HG02943 (cell line): ENCODE data around the gene MLLT3.

ENCODE experiments used
- ATAC-seq: cut with Tn5 transposase; IDR thresholded peaks from one replicate; pipeline ENCODE4 v1.9.1; 2021; ENCODE audit warnings: mild to moderate bottlenecking, low read depth, moderate library complexity; ENCODE audit not compliant: unreplicated experiment

Gene MLLT3

DNA sequence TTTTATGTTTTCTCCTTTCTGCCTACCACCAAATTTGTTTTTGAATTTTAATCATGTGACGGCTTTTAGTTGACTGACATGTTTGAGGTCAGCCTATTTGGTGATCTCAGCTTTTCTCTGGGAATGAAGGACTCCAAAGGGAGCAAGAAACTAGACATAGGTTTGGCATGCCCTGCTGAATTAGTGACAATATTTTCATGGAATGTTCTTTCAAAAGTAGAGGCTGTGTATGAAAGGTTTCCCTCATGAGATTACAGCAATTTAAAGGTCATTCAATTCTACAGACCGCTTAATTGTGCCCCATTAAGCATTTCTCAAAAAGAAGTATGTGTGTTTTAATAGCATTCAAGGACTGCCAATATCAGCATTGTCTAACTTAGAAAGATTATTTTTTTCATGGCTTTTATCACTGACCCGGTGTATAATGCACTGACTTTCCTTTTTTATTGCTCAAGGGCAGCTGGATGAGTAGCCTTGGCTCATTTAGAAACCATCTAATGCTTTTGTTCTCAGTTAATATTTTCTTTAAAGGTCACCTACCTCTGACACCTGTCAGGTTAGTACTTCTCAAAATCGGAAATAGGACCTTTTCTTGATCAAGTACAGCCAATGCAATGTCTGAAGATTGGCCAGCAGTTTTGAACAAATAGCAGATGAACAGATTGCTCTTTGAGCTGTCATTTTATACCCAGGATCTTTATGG is 8.1 kb upstream of the MLLT3 start:
- no peak for ATAC-seq

DNA sequence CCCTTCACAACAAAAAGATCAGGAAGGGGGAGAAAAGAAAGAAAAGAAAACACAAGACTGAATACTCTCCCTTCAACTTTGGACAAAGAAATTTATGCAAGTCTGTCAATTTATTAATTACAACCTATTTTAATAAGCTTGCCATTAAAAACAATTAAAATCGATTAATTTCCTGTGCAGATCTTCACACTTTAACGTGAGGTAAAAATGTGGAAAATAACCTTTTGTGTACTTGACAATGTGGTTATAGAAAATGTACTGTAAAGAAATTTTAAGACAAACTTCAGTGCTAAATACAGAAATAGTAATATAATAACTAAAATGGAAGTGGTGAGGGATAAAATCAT is 2.7 kb upstream of the MLLT3 start:
- ATAC-seq = no peak

DNA sequence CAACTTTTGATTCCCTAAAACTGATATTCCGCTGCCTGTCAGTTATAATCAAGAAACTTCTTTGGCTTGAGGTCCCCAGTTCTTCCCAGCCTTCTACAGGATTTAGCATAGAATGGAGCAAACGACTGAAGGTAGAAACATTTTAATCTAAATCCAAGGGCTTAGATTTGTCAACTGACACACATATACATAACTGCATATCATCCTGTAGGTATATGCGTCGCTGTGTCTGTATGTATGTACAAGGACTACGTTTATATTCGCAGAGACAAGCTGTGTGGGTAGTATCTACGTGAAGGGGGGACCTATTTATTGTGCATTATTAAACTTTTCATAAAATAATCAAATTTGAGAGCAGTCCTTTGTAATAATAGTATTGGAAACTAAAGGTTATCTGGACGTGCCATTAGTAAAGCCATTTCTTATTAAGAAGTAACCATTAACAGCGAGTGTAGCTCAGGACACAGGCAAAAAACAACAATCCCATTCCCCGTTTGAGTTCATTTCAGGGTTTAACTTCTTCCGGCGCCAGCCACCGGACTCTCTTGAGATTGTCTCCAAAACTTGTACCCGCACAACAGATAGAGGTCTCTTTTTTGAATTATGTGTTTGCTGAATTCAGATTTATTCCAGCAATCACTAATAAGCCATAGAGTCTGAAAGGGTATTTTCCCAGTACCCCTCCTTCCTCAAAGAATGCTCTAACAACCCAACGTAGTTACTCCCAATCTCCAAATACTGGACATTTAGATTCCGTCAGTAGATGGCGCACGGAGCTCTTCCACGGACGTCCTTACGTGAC is 2.1 kb upstream of the MLLT3 start:
- ATAC-seq = no peak

DNA sequence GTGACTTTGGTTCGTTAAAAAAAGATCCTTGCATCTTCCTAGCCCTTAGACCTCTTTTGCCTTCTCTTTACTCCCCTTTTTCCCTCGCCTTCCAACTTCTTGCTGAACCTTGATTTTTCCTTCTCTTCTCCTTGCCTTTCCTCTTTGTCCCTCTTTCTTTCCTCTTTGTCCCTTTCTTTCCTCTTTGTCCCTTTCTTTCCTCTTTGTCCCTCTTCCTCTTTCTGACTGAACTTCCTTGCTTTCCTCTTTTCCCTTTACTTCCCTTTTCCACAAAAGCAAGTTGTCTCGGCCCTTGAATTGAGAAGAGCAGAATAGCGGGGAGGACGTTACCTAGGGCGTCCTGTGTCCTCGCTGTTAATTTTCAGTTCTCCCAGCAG is 1.4 kb upstream of the MLLT3 start:
- no peak for ATAC-seq

DNA sequence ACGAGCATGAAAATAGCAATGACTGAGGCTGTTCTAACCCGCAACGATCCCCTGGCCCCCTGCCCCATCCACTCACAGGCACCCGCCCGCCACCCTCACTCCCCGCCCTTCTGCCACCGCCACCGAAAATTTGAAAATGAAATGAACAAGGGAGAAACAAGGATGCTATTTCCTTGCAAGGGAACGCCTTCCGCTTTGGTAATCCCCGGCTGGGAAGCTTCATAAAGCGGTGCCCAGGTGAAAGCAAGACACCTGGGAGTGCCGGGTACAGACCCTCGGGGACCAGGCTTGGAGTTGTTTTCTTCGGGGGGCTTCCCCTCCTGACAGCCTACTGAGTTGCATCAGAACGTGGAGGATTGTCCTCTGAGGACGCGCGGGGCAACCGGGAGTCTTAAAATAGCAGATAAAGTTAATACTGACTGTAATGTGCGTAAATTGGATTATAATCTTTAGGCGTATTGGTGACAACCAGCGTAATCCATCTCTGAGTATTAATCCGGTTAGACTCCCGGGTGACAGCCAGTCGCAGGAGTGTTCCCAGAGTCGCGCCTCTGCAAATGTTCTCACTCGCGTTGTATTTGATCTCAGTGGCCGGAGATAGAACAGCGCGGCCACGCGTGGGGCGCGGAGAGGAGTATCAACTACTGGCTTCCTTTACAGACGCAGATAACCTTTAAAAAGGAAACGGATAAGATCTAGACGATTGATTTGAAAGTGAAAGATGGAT is 885 bp upstream of the MLLT3 start:
- peak; percentile 14 for ATAC-seq

DNA sequence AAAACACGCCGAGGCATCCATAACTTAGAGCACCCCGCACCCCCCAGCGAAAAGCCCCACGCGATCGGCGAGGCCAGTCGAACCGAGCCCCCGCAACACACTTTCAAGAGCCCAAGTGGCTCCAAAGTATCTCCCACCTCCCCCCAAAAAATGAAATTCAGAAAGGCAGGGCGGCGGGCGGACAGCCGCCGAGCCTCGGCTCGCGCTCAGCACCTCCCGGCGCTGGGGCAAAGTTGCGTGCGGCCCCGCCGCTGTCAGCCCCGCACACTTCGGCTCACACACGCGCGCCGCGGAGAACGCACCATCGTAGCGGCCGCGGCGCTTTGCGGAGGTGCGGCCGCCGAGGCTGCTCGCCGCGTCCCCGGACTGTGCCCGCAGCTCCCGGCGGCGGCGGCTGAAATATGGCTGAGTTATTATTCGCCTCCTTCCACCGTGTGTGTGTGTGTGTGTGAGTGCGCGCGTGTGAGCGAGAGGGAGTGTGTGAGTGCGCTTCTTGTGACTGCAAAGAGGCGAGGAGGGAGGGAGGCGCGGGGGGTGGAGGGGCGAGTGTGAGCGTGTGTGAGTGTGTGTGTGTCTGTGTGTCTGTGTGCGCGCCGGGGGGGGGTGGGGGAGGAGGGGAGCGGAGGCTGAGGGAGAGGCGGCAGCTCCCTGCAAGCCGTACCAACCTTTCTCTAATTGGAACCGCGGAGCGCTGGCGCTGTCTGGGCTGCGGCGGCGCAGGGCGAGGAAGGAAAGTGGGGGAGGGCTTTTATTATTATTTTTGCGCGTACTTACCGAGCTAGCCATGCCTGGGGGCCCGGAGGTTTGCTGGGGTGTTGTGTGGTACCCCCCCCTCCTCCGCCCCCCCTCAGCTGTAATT is 599 bp downstream of the MLLT3 start:
- peak; percentile 14 for ATAC-seq

DNA sequence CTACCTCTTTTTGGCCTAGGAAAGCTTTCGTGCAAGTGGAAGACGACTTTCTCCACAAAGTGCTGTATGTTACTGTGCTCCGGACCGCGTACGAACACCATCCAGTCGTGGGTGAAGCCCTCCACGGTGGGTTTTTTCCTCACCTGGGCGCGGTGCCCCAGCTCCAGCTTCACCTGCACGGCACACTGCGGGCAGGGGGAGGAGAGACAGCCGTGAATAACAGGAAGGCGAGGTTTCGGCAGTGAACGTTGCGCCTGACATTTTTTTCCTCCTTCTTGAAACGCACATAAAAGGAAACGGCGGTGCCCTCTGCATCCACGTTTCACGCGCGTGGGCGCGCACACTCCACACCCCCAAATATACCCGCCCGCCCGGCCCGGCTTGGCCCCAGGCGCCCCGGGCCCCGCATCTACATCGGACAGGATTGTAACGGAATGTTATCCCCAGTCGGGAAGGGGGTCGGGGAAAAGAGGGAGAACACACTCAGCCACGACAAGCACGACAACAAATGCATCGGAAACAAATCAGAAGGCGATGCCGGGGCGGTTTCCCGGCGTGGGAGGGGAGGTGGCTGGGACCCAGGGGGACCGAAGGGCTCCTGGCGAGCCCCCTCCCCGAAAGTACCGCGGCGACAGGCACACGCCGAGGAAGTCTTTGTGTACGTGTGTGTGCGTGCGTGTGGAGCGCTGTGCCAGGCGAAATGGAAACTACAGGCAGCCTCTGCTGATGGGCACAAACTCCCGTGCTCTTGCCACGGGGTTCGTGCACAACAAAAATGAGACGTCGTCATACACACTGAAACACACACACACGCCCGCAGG is 1.4 kb downstream of the MLLT3 start:
- ATAC-seq = no peak

DNA sequence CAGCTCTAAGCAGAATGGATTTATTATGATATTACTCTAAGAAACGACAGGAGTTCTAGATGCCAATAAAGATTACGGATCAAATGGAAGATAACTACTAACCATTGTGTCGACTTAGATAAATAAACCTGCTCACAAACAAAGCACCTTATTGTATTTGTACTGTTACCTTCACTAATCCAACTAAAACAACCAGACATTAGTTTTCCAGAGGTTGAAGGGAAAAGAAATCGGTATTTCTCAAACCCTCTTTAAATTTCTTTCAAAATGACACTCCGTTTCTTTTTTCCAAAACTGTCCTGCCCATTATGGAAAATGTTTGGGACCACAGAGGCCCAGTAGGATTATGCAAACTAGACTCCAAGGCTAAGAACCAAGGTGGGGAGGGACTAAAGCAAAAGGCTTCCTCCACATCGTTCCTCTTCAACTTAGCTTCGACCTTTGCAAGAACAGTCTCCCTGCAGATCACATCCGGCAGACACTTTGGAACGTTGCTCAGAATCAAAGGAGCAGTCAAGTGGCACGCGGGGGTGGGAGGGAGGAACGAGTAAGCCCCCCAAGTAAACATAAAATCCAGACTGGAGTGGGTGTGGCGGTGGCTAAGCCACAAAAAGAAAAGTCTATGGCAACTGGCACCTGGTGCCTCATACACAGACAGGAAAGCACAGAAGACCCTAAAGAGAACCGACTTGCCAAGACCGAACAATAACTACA is 2.7 kb downstream of the MLLT3 start:
- ATAC-seq = no peak

DNA sequence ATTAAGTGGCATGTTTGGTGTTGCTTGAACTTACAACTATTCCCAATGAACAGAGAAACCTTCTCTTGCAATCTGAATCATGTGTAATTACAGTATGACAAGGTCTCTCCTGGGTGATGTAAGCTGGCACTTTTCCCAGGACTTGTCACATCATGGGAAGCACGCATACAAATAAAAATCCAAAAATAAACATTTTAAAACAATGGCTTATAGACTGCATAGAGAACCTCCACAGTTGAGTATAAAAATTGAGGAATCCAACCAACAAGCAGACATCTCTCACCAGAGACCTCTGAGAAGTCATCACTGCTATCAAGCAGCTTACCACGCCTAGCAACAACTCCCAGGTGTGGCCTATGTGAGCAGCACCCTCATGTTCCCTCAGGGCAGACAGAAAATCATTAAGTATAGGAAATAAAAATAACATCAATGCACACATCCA is 3.9 kb downstream of the MLLT3 start:
- no peak for ATAC-seq

DNA sequence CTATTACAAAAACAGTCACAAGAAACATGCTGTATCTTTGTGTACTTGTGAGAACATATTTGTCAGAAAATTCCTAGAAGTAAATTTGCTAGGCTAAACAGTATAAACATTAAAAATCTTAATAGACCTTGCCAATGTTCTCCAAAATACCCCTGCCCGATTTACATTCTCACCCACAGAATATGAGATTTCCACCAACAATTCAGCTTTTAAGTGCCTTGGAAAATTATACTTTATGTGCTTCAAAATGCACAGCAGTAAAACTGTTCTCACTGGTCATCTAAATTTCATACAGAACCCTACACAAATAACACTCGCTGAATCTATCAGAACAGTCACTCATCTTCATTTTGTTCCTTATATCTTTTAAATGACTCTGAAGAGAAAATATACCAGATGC is 5.5 kb downstream of the MLLT3 start:
- ATAC-seq = no peak

DNA sequence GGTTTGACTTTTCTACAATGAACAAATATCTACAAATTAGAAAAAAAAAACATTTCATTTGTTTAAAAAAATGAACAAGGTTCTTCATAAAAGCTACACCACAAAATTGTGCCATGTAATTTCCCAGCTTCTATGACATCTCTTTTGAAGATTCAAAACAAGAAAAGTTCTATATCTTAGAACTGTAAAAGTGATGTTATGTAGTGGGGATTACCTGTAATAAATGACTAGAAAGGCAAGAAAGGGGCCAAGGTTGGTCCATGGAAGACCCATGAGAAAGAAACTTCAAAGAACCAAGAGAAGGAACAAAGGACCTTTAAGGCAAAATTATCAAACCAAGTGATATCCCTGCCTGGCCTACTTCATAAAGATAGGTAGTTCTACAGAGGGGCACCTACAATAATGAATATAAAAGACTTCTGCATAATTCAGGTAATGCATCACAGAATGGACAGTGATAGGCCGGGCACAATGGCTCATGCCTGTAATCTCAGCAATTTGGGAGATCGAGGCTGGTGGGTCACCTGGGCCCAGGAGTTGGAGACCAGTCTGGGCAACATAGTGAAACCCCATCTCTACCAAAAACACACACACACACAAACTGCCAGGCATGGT is 7.6 kb downstream of the MLLT3 start:
- ATAC-seq = no peak

DNA sequence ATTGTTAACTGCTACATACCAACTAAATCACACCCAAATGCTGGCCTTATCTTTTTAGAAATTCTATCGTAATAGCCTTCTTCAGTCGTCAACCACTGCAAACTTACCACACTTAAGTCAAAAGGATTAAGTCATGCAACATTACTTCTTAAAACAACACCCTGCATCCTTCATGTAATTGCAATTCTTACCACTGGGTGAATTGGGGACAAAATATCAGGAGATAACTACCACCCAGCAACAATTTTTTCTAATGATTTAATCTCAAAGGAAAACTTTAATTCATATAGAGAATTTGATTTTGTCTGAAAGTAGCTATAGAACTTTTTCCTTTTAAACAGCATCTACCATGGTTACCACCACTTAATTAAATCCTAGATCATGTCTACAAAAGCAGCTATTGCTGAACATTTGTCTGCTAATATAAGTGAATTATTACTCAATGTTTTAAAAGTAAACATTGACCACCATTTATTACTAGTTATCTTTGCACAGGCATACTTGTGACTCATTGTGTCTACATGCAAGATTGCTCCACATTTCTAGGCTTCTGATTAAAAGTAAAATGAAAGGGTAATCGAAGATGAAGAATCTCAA is 10.5 kb downstream of the MLLT3 start:
- ATAC-seq = no peak

DNA sequence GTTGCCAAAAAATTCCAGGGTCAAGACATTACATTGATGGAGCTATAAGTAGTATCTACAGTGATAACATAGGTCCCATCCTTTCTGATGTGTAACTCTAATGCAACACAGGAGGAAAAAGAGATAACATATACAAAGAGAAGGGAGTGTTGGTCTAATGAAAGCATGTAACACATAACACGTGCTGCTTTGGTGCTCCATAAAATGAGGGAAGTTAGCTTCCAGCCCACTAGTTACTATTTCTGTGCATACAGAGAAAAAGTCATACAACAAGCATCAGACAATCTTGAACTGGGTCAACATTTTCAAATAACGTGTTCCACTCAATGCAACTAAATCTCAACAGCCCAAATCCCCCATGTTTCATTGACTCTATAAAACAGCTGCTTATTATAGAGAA is 11.7 kb downstream of the MLLT3 start:
- ATAC-seq = no peak

DNA sequence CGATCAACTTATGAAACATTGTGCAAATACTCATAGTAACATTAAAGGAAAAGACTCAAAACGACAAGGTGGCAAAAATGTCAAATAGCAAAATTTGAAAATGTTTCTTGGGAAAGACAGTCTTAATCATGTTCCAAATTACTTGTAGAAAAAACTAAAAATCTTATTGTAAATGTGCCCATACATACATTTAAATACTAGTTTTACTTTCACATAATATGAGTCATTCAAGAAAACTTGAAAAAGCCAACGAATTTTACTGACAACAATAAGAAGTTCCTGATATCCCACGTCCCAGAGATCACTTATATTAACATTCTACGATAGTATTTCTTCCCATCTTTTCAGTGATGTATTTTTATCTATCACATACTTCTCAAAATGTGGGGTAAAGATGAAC is 13.7 kb downstream of the MLLT3 start:
- no peak for ATAC-seq

DNA sequence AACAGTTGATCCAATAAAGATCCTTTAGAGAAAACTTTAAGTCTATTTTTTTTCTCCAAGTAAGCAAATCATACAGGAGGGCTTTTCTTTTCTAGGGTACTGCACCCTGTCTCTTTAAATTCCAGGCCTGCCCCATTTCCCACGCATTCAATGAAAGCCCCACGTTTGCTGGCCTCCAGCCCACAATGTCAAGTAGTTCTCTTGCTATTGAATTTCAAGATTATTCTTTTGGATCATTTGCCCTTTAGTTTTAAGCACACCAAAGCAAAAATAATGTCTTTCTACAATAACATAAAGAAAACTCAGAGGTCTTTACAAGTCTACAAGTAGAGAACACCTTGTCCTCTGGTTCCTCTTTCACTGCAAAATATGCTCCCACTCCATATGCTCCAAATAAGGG is 15.6 kb downstream of the MLLT3 start:
- ATAC-seq = no peak

DNA sequence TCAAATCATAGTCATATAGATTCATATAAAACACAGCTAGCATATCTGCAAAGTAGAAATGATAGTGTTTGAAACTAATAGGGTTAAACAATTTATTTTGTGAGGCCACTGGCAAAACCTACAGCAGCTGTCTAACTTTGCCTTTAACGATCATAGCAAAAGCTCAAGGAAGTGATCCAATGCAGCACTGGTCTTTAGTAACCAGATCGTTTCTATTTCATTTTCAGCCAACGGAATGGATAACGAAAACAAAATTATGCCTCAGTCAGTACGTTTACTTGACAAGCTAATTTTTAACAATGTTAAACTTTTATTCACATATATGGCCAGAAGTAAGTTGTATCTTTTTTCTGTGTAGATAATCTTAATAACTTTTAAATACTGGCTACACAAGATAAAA is 17.7 kb downstream of the MLLT3 start:
- ATAC-seq = peak; percentile 84

DNA sequence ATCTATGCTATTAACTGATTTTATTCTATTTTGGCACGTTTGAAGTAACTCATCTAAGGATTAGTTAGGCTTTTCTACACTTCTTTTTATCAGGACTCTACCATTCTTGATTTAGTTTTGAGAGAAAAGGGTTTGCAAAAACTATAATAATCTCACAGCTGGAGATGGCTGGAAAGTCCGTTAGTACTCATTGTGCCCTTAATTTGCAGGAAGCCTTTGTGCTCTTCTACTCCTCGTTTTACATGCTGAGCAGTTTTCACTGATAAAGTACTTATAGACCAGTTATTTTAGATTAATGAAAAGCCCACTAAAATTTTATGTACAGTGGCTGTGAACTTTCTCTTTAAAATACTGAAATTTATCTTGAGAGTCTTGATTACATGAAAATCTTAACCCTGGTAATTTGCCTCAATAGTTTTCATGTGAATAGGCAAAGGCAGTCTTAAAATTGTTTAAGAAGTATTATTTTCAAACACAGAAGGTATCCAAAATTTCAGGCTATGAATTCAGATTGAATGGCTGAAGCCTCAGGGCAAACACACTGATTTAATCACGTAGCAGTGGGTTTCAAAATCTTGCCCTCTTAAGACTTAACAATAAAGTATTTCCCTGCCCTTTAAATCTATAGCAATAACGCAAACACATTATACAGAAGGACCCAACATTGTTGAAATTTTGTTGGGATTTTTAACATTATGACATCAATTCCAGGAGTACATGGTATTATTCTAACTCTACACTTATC is 18.6 kb downstream of the MLLT3 start:
- ATAC-seq = no peak

DNA sequence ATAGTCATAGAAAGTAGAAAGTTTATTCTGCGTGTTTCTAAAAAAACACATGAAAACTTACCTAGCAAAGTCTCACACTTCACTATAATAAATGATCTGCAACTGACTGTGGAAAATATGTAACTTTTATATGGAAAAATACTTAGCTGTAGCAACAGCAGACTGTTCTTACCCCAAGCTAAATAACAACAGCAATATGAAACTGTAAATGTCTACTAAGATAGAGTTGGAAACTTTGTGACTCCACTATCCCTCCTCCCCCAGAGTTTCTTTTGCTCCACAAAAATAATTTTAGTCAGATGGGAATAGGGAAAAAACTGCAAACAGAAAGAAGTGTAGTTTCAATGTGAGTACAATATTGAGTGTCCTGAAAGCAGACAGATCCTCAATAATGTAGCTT is 21.0 kb downstream of the MLLT3 start:
- no peak for ATAC-seq
